Left renal cortex interstitium (tissue), 4 donors: Measurements from ENCODE around the gene PHF10. TPM values are rescaled to one million over a fixed set of nuclear protein-coding genes. Genes with fewer than 3 reads are reported as not detected.
"Not testable (repeated sequence)": the region's sequence is repeated elsewhere in the genome, so short reads cannot be mapped to it uniquely, and the experiment has no call there.

Source experiments
- DNase-seq, 4 donors: peaks; one replicate each; pipeline ENCODE4 v3.0.0-alpha.2; 2013; ENCODE audit warnings: low read depth in 4 of 4, low spot score in 2 of 4, missing footprints in 1 of 4
- polyA plus RNA-seq, 4 donors: library from polyadenylated mRNA; unstranded; fragments of 120-200 nt; gene quantifications; one replicate each; pipeline ENCODE4 v1.2.1, GENCODE V29; 2013; ENCODE audit not compliant: insufficient read length in 4 of 4

Gene PHF10
- 100 to 1,000 TPM; 101 to 122 (median 106) TPM for polyA plus RNA-seq

- peak; percentile 47 to 69 (median 62) for DNase-seq
Measured at GRCh38 chr6:169724494-169725124, at the start of gene PHF10. PHF10 (minus strand) TSS chr6:169724500; CDS start chr6:169723931, 569 bp downstream.

- DNase-seq = no peak
Measured at GRCh38 chr6:169766921-169767736, 42.8 kb upstream of the PHF10 start.

GRCh38 chr6:169766232-169766631 lies 41.9 kb upstream of the PHF10 start:
- DNase-seq = no peak

- not testable (repeated sequence) for DNase-seq
Measured at GRCh38 chr6:169765789-169766188, 41.5 kb upstream of the PHF10 start.

- DNase-seq = no peak
Measured at GRCh38 chr6:169763881-169764280, 39.6 kb upstream of the PHF10 start.

- DNase-seq = no peak
Measured at GRCh38 chr6:169763308-169763707, 39.0 kb upstream of the PHF10 start.

GRCh38 chr6:169755162-169755561 lies 30.9 kb upstream of the PHF10 start:
- no peak for DNase-seq

GRCh38 chr6:169752074-169752623 lies 27.8 kb upstream of the PHF10 start:
- no peak for DNase-seq

- DNase-seq = peak; percentile 90 to 91 (median 90)
Measured at GRCh38 chr6:169751242-169752073, 27.2 kb upstream of the PHF10 start, which contains the start of the genes DYNLT2 and ERMARD. DYNLT2 (minus strand) TSS chr6:169751572; CDS start chr6:169751458, 114 bp downstream. ERMARD (plus strand) TSS chr6:169751622; CDS start chr6:169751658, 36 bp downstream.

- DNase-seq = no peak
Measured at GRCh38 chr6:169746556-169746955, 22.3 kb upstream of the PHF10 start.

GRCh38 chr6:169745405-169745804 lies 21.1 kb upstream of the PHF10 start:
- DNase-seq = no peak

GRCh38 chr6:169741344-169741743 lies 17.0 kb upstream of the PHF10 start:
- no peak for DNase-seq

GRCh38 chr6:169738976-169739529 lies 14.8 kb upstream of the PHF10 start:
- no peak for DNase-seq

- no peak for DNase-seq
Measured at GRCh38 chr6:169738204-169738975, 14.1 kb upstream of the PHF10 start.

GRCh38 chr6:169729961-169730360 lies 5.7 kb upstream of the PHF10 start:
- no peak for DNase-seq

- DNase-seq = no peak
Measured at GRCh38 chr6:169726963-169727362, 2.7 kb upstream of the PHF10 start.

- DNase-seq = no peak
Measured at GRCh38 chr6:169726049-169726400, 1.7 kb upstream of the PHF10 start.

GRCh38 chr6:169725125-169726048 lies 1.1 kb upstream of the PHF10 start:
- DNase-seq = peak in 2 of 4 donors; percentile 42 to 66
